ENCODE measurements around the gene HIVEP3. TPM values are rescaled to one million over a fixed set of nuclear protein-coding genes. Genes with fewer than 3 reads are reported as not detected.

The HIVEP3 gene
- total RNA-seq, 4 donors from 2014 or later = 5.3 to 17.3 (median 9.1) TPM

DNA sequence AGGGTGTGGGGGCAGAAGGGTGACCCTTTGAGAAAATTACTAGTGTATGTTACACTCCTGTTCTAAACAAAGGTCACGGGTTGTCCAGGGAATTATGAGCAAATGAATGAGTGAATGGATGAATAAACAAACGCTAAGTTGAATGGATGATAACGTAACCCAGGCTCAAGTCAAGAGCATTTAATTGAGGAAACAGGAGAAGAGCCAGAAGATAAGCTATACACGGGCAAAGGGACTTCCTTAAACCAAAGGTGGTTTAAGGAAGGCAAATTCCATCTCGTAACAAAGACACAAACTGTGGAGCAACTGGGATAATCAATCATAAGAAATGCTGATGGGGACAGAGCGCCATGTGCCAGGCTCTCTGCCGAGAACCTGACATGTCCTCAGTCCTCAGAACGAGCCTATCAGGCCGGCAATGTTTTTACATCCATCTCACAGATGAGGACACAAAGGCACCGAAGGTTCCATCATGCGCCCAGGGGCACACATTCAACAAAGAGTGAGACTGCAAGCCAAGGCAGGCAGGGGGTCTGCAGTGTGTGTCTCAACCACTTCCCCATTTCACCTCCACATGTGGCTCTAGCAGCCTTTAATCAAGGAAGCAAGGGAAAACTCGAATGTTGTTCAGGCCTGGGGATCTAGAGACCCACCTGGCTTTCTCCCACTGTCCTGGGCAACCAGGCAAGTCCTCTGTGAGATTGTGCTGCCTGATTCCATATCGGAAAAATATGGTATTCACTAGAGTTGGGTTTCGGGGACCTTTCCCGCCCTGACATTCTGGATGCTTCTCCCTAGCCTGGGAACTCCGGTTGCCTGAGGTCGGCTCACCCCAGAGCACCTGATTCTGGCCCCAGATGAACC lies 307.4 kb downstream of the HIVEP3 start:
- no peak overlapping the region for H3K4me3 ChIP-seq (ENCODE audit: low read depth, poor library complexity, severe bottlenecking)
- WGBS, 2 donors = 91 to 94% methylated on average over 17 of the region's 17 CpGs
- no peak for TF ChIP-seq POLR2A (IDR thresholded peaks at IDR 0.05)
- TF ChIP-seq, protein P1, sequence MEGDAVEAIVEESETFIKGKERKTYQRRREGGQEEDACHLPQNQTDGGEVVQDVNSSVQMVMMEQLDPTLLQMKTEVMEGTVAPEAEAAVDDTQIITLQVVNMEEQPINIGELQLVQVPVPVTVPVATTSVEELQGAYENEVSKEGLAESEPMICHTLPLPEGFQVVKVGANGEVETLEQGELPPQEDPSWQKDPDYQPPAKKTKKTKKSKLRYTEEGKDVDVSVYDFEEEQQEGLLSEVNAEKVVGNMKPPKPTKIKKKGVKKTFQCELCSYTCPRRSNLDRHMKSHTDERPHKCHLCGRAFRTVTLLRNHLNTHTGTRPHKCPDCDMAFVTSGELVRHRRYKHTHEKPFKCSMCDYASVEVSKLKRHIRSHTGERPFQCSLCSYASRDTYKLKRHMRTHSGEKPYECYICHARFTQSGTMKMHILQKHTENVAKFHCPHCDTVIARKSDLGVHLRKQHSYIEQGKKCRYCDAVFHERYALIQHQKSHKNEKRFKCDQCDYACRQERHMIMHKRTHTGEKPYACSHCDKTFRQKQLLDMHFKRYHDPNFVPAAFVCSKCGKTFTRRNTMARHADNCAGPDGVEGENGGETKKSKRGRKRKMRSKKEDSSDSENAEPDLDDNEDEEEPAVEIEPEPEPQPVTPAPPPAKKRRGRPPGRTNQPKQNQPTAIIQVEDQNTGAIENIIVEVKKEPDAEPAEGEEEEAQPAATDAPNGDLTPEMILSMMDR (IDR thresholded peaks at IDR 0.05) = no peak
- intact Hi-C loops (cut with DNase I; ENCODE audit: low total_unique reads) = no loop called here
- DNase-seq (ENCODE audit: low spot score in 2 of 2) = no peak

DNA sequence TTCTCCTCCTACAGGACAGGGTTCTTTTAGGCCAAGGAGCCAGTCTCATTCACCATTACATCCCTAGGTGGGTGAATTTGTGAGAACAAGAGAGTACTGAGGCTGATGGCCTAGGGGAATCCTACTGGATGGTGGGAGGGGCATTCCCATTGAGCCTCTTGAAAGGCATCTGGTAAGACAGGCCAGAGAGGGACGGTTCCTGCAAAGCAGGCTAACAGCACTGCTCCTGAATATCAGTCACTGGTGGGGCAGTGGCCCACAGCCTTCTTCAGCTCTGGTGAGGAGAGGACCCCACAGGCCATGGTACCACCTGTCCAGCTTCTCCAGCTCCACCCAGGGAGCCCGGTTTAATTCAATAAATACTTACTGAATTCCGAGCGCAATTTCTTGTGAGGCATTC lies 308.4 kb downstream of the HIVEP3 start:
- TF ChIP-seq POLR2A (IDR thresholded peaks at IDR 0.05) = no peak
- TF ChIP-seq, protein P1 (IDR thresholded peaks at IDR 0.05) = no peak
- no peak overlapping the region for H3K4me3 ChIP-seq (ENCODE audit: low read depth, poor library complexity, severe bottlenecking)
- WGBS, 2 donors = 91 to 92% methylated on average over 4 of the region's 4 CpGs
- intact Hi-C loops (cut with DNase I; ENCODE audit: low total_unique reads) = no loop called here
- no peak for DNase-seq (ENCODE audit: low spot score in 2 of 2)

DNA sequence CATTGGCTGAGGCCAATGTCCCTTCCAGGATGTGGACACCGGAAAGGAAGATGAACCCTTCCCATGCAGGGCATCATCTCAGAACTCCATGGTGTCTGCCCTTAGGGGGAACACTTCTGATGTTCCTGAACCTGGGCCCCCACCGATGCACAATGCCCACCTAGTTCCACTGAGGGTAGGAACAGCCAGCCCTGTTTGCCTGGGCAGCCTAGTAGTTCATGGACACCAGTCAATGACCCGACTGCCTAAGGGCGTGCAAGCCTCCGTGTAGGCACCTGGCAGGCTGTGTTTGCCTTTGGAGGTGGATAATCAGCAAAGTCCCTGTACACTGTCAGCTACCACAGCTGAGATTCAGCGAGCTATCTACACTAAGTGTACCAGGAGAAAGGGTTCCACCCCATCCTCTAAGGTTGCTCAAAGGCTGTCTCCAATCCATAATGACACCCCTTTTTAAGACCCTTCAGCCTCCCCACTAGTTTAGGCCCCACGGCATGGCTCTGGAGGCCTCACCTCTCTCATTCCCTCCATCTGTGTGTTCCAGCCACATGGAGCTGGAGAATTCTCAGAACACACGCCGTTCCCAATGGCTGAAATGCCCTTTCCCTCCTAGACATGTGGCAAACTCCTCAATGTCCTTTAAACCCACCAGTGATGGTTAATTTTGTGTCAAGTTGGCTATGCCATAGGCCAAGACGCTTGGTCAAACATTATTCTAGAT lies 309.4 kb downstream of the HIVEP3 start:
- no peak for DNase-seq (ENCODE audit: low spot score in 2 of 2)
- H3K4me3 ChIP-seq (ENCODE audit: low read depth, poor library complexity, severe bottlenecking) = no peak overlapping the region
- intact Hi-C loops (cut with DNase I; ENCODE audit: low total_unique reads) = no loop called here
- TF ChIP-seq, protein P1 (IDR thresholded peaks at IDR 0.05) = no peak
- TF ChIP-seq POLR2A (IDR thresholded peaks at IDR 0.05) = no peak
- WGBS, 2 donors = 91 to 96% methylated on average over 10 of the region's 10 CpGs

DNA sequence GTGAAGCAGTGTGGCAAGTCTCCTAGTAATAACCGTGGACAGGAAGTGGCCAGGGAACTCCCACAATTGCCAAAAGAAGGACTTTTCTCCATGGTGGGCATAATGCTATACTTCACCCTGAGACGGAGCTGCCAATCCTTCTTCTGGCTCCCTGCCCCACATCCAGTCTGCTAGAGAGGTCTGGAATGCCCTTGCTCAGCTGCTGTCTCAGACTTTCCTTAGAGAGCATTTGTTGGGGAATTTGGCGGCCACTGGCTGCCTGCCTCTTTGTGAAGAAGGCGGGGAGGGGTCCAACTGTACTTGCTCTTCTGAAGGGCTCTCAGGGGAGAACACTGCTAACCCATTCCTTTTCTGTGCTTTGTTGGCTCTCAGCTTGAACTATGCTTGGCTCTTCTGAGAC lies 310.5 kb downstream of the HIVEP3 start:
- intact Hi-C loops (cut with DNase I; ENCODE audit: low total_unique reads) = no loop called here
- H3K4me3 ChIP-seq (ENCODE audit: low read depth, poor library complexity, severe bottlenecking) = no peak overlapping the region
- TF ChIP-seq, protein P1 (IDR thresholded peaks at IDR 0.05) = no peak
- TF ChIP-seq POLR2A (IDR thresholded peaks at IDR 0.05) = no peak
- WGBS, 2 donors = 23 to 50% methylated on average over 4 of the region's 4 CpGs
- DNase-seq (ENCODE audit: low spot score in 2 of 2) = no peak

DNA sequence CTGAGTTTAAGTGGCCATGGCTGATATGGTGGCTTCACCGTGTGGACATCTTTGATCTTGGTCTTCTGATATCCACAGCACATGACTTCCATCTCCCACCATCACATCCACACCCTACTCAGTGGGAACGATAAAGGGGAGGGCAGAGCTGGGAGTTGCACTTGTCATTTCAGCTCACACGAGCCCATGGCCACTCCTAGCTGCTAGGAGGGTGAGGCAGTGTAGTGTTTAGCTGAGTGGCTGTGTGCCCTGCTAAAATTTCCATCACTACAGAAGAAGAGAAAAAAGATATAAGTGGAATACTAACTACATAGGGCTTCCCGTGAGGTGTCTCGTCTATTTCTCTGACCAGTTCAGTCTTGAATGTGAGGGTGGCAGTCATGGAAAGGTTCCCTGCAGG lies 310.9 kb downstream of the HIVEP3 start:
- 51 to 65% methylated on average over 5 of the region's 5 CpGs for WGBS, 2 donors
- no peak overlapping the region for H3K4me3 ChIP-seq (ENCODE audit: low read depth, poor library complexity, severe bottlenecking)
- TF ChIP-seq, protein P1 (IDR thresholded peaks at IDR 0.05) = no peak
- TF ChIP-seq POLR2A (IDR thresholded peaks at IDR 0.05) = no peak
- intact Hi-C loops (cut with DNase I; ENCODE audit: low total_unique reads) = no loop called here
- no peak for DNase-seq (ENCODE audit: low spot score in 2 of 2)

All from lower leg skin (tissue), 4 donors.